Body of pancreas (tissue), 4 donors: ENCODE measurements around the gene MORN1. TPM values are rescaled to one million over a fixed set of nuclear protein-coding genes. Genes with fewer than 3 reads are reported as not detected.
A peak's percentile ranks its signal among the peaks of the same experiment; 100 is the strongest.

Experiments used
- ATAC-seq: fragments of 150-250 bp; one replicate; pipeline ENCODE4 v1.9.1; 2016
- DNase-seq, 4 donors: peaks; one replicate each; pipeline ENCODE4 v3.0.0-alpha.2; 2019
- H3K27ac ChIP-seq, 4 donors: fragments of 200-600 bp; sonication (generic); 1 replicate in 3 of 4; 2 replicates in 1 of 4; pipeline versions ENCODE4 v1.5.1 to v1.6.1; 2016 to 2019; ENCODE audit warnings: mild to moderate bottlenecking in 1 of 4, mixed read lengths in 1 of 4, moderate library complexity in 1 of 4
- H3K27me3 ChIP-seq, 2 donors: fragments of 200-600 bp; sonication (generic); one replicate each; pipeline ENCODE4 v1.6.0; 2016; ENCODE audit warnings: mild to moderate bottlenecking in 1 of 2
- H3K36me3 ChIP-seq, 2 donors: fragments of 200-600 bp; sonication (generic); replicated peaks in 1 of 2; 2 replicates each; pipeline ENCODE4 v1.5.1; 2016; ENCODE audit warnings: low read depth in 2 of 2; ENCODE audit not compliant: insufficient read depth in 1 of 2
- H3K4me1 ChIP-seq: fragments of 200-600 bp; sonication (generic); one replicate; pipeline ENCODE4 v1.6.0; 2016
- H3K4me3 ChIP-seq, 2 donors: fragments of 200-600 bp; sonication (generic); 1 replicate in 1 of 2; 2 replicates in 1 of 2; pipeline ENCODE4 v1.5.1; 2016 to 2019
- H3K9me3 ChIP-seq, 3 donors: fragments of 200-600 bp; sonication (generic); 1 replicate in 2 of 3; 2 replicates in 1 of 3; pipeline ENCODE4 v1.5.1; 2016
- CTCF ChIP-seq, 7 experiments: fragments of 450-650 bp in 4 of 7; fragments of 200-600 bp in 3 of 7; sonication (generic) in 3 of 7; IDR thresholded peaks; one replicate each; pipeline ENCODE4 v1.5.1; 2016 to 2019; ENCODE audit warnings: antibody characterized with exemption in 7 of 7
- POLR2A ChIP-seq, 3 donors: fragments of 450-650 bp; IDR thresholded peaks; one replicate each; pipeline ENCODE4 v1.6.1; 2016; ENCODE audit warnings: antibody characterized with exemption in 3 of 3, mild to moderate bottlenecking in 2 of 3
- WGBS, 2 donors: methylation state at CpG; one replicate each; pipeline ENCODE4 v1.1.5; 2017; 5-methylcytosine and 5-hydroxymethylcytosine counted together
- intact Hi-C: fragments of 100-400 bp; cut with DNase I; formaldehyde crosslinking; loops from one replicate; pipeline ENCODE4 v1.15.1; 2023
- total RNA-seq, 2 donors: library from RNA; depleted of rRNA; stranded (reverse); fragments of >200 nt; gene quantifications; one replicate each; pipeline ENCODE4 v1.1.0, GENCODE V29; 2016

Gene MORN1
- total RNA-seq, 2 donors from 2014 or later = 7.0 to 17.8 TPM

- 48 to 70% methylated on average over 6 to 21 of the region's 21 CpGs for WGBS, 2 donors
These were observed 79.9 kb downstream of the MORN1 start for GRCh38 chr1:2311184-2312032.

GRCh38 chr1:2310332-2311183 is 80.8 kb downstream of the MORN1 start:
- DNase-seq (no peak), ATAC-seq (no peak)
- no peak overlapping the region for H3K4me3 ChIP-seq
- peaks cover 4 to 17% of the 10 kb centered on the region in 2 donors for H3K36me3 ChIP-seq
- peak overlapping the region in 1 of 4 donors; percentile 62 for H3K27ac ChIP-seq
- peaks cover 20% of the 10 kb centered on the region for H3K4me1 ChIP-seq
- WGBS, 2 donors = 65 to 83% methylated on average over 4 to 21 of the region's 28 CpGs
- no peaks in the 10 kb centered on the region for H3K27me3 ChIP-seq
- TF ChIP-seq POLR2A (IDR thresholded peaks at IDR 0.05) = no peak
- TF ChIP-seq CTCF (IDR thresholded peaks at IDR 0.05) = no peak
- intact Hi-C loops = no loop called here
- no peaks in the 10 kb centered on the region for H3K9me3 ChIP-seq

More at GRCh38 chr1:2311184-2312032, 79.9 kb downstream of the MORN1 start:
- DNase-seq (peak in 3 of 4 donors; percentile 52 to 57 (median 56)), ATAC-seq (no peak)
- peak overlapping the region; percentile 17 to 62 (median 26) for H3K27ac ChIP-seq
- H3K27me3 ChIP-seq = no peaks in the 10 kb centered on the region
- H3K4me3 ChIP-seq = no peak overlapping the region
- TF ChIP-seq POLR2A (IDR thresholded peaks at IDR 0.05) (no peak), CTCF (IDR thresholded peaks at IDR 0.05) (peak in 1 of 7 experiments; percentile 11)
- no peaks in the 10 kb centered on the region for H3K9me3 ChIP-seq
- peaks cover 20% of the 10 kb centered on the region for H3K4me1 ChIP-seq
- H3K36me3 ChIP-seq = peaks cover 4 to 12% of the 10 kb centered on the region in 2 donors
- intact Hi-C loops = no loop called here

- peaks cover 11 to 22% of the 10 kb centered on the region in 2 donors for H3K36me3 ChIP-seq
- peaks cover 10% of the 10 kb centered on the region for H3K4me1 ChIP-seq
- DNase-seq (no peak), ATAC-seq (no peak)
- intact Hi-C loops = no loop called here
- 92 to 97% methylated on average over 17 of the region's 20 CpGs for WGBS, 2 donors
- H3K4me3 ChIP-seq = no peak overlapping the region
- H3K27me3 ChIP-seq = no peaks in the 10 kb centered on the region
- H3K9me3 ChIP-seq = no peaks in the 10 kb centered on the region
- H3K27ac ChIP-seq = no peak overlapping the region
- TF ChIP-seq CTCF (IDR thresholded peaks at IDR 0.05) (no peak), POLR2A (IDR thresholded peaks at IDR 0.05) (no peak)
These were observed 82.5 kb downstream of the MORN1 start for GRCh38 chr1:2308844-2309243.

- Histone ChIP-seq H3K36me3 (peaks cover 11 to 24% of the 10 kb centered on the region in 2 donors), H3K27me3 (no peaks in the 10 kb centered on the region), H3K9me3 (no peaks in the 10 kb centered on the region), H3K4me3 (no peak overlapping the region), H3K27ac (no peak overlapping the region), H3K4me1 (peaks cover 9% of the 10 kb centered on the region)
- ATAC-seq = no peak
- DNase-seq = no peak
- TF ChIP-seq CTCF (IDR thresholded peaks at IDR 0.05) = no peak
- no peak for TF ChIP-seq POLR2A (IDR thresholded peaks at IDR 0.05)
- intact Hi-C loops = no loop called here
- 82 to 87% methylated on average over 15 of the region's 15 CpGs for WGBS, 2 donors
These were observed 83.4 kb downstream of the MORN1 start for GRCh38 chr1:2307972-2308371.
